K562 (cell line): ENCODE results near the gene LRRTM1. TPM values are rescaled to one million over a fixed set of nuclear protein-coding genes. Genes with fewer than 3 reads are reported as not detected.

Source experiments
- ATAC-seq: fragments of 200-7000 bp; cut with Tn5 transposase; 3 replicates; pipeline ENCODE4 v1.9.1; 2020; ENCODE audit warnings: moderate library complexity
- BruUV-seq: library from RNA; stranded (reverse); fragments of 400-500 nt; replicated peaks from 2 replicates; lab custom pipeline; 2021; lab: Mats Ljungman, UMichigan
- CTCF ChIA-PET: fragments of 300-600 bp; formaldehyde crosslinking; extraction: SDS; loops from one replicate; lab custom pipeline; 2021; ENCODE audit warnings: low intra/inter-chr PET ratio; lab: Yijun Ruan, JAX
- POLR2A ChIA-PET: fragments of 300-600, 350-650 bp; sonication (Branson Sonifier 250); formaldehyde crosslinking; extraction: SDS; loops from one replicate; lab custom pipeline; 2021; ENCODE audit warnings: antibody characterized with exemption, inconsistent platforms; lab: Yijun Ruan, JAX
- DNase-seq, 4 experiments: peaks; one replicate each; pipeline versions ENCODE4 v3.0.0 to v3.0.0-alpha.2; 2011 to 2018; ENCODE audit warnings: low spot score in 3 of 4, mixed read lengths in 3 of 4; ENCODE audit errors: extremely low read depth in 1 of 4
- FAIRE-seq: peaks from 2 replicates; lab custom pipeline; 2011; peaks lifted over from hg19 to GRCh38; lab: Jason Lieb, UNC
- H2AFZ ChIP-seq: 2 replicates; pipeline ENCODE4 v1.6.0; 2011; ENCODE audit warnings: low read depth, low read length, control low read depth, inconsistent platforms
- H3K27ac ChIP-seq: fragments of 200-600 bp; 3 replicates; pipeline ENCODE4 v1.8.0; 2011; ENCODE audit warnings: low read depth, mild to moderate bottlenecking, control low read depth, inconsistent platforms, low read length, moderate library complexity, mixed read lengths; ENCODE audit errors: extremely low read depth
- H3K27me3 ChIP-seq, 2 experiments: fragments of 300-600 bp in 1 of 2; 2 replicates in 1 of 2; 3 replicates in 1 of 2; pipeline versions ENCODE4 v1.6.0 to v1.8.0; 2011; ENCODE audit warnings: inconsistent platforms in 2 of 2, low read length in 2 of 2, mild to moderate bottlenecking in 1 of 2, mixed read lengths in 1 of 2, moderate library complexity in 1 of 2; ENCODE audit not compliant: control insufficient read depth in 2 of 2, insufficient read depth in 2 of 2
- H3K36me3 ChIP-seq: fragments of 300-600 bp; 3 replicates; pipeline ENCODE4 v1.8.0; 2011; ENCODE audit warnings: mild to moderate bottlenecking, low read length, inconsistent platforms; ENCODE audit not compliant: control insufficient read depth, insufficient read depth
- H3K4me1 ChIP-seq, 2 experiments: fragments of 200-600 bp in 1 of 2; replicated peaks in 1 of 2; 2 replicates in 1 of 2; 3 replicates in 1 of 2; pipeline versions ENCODE4 v1.5.1 to v1.8.0; 2011; ENCODE audit warnings: inconsistent platforms in 2 of 2, low read length in 2 of 2, mild to moderate bottlenecking in 1 of 2, mixed read lengths in 1 of 2, moderate library complexity in 1 of 2; ENCODE audit not compliant: control insufficient read depth in 2 of 2, insufficient read depth in 2 of 2
- H3K4me2 ChIP-seq: 2 replicates; pipeline ENCODE4 v1.6.1; 2011; ENCODE audit warnings: low read length, control low read depth, inconsistent platforms, mixed read lengths; ENCODE audit not compliant: insufficient read depth
- H3K4me3 ChIP-seq: fragments of 200-600 bp; sonication (generic), shearing (Covaris generic); 2 replicates; pipeline ENCODE4 v1.5.1; 2016; ENCODE audit warnings: control low read depth, inconsistent platforms
- H3K79me2 ChIP-seq: fragments of 200-600 bp; 3 replicates; pipeline ENCODE4 v1.8.0; 2011; ENCODE audit warnings: low read length, inconsistent platforms; ENCODE audit not compliant: control insufficient read depth, insufficient read depth
- H3K9ac ChIP-seq, 2 experiments: 2 replicates each; pipeline versions ENCODE4 v1.6.0 to v1.6.1; 2011; ENCODE audit warnings: low read depth in 2 of 2, low read length in 2 of 2, control low read depth in 1 of 2, inconsistent platforms in 1 of 2, mild to moderate bottlenecking in 1 of 2, mixed read lengths in 1 of 2; ENCODE audit not compliant: insufficient read depth in 1 of 2
- H3K9me1 ChIP-seq: one replicate; pipeline ENCODE4 v1.6.0; 2011; ENCODE audit warnings: inconsistent platforms, mild to moderate bottlenecking, low read length, moderate library complexity; ENCODE audit not compliant: control insufficient read depth, insufficient read depth
- H3K9me3 ChIP-seq: replicated peaks from 2 replicates; pipeline ENCODE4 v1.5.1; 2011; ENCODE audit warnings: low read depth, low read length, inconsistent platforms; ENCODE audit not compliant: control insufficient read depth, insufficient read depth
- H4K20me1 ChIP-seq: replicated peaks from 2 replicates; pipeline ENCODE4 v1.6.1; 2011; ENCODE audit warnings: low read length, inconsistent platforms, mixed read lengths; ENCODE audit not compliant: control insufficient read depth, insufficient read depth
- ARID2 ChIP-seq: fragments of 450-650 bp; IDR thresholded peaks from 2 replicates; pipeline ENCODE4 v1.6.1; 2017; ENCODE audit warnings: antibody characterized with exemption, mild to moderate bottlenecking
- CCNT2 ChIP-seq: IDR thresholded peaks from 2 replicates; pipeline ENCODE4 v1.6.1; 2011; ENCODE audit warnings: borderline replicate concordance, low read depth, mild to moderate bottlenecking, moderate library complexity, mixed read lengths, low read length; ENCODE audit not compliant: insufficient read length; ENCODE audit errors: extremely low read depth
- CHD4 ChIP-seq: fragments of 200-600 bp; sonication (generic); IDR thresholded peaks from 3 replicates; pipeline ENCODE4 v1.6.1; 2012; ENCODE audit warnings: low read depth, mild to moderate bottlenecking, mixed read lengths, low read length, inconsistent platforms; ENCODE audit not compliant: insufficient read depth, insufficient replicate concordance, poor library complexity, severe bottlenecking
- GTF2A2 ChIP-seq: IDR thresholded peaks from 2 replicates; pipeline ENCODE4 v1.6.1; 2016; ENCODE audit warnings: mild to moderate bottlenecking, missing genetic modification characterization, missing compliant biosample characterization
- SMAD2 ChIP-seq: fragments of 150-350 bp; IDR thresholded peaks from 2 replicates; pipeline ENCODE4 v1.6.1; 2014; ENCODE audit warnings: low read depth, mild to moderate bottlenecking, low read length
- TOE1 ChIP-seq, 2 experiments: fragments of 450-650 bp in 1 of 2; sonication (generic) in 1 of 2; formaldehyde crosslinking in 1 of 2; IDR thresholded peaks; 2 replicates each; pipeline versions ENCODE4 v1.7.1 to v1.8.0; 2016 to 2022; ENCODE audit warnings: borderline replicate concordance in 2 of 2, mild to moderate bottlenecking in 2 of 2, antibody characterized with exemption in 1 of 2, inconsistent platforms in 1 of 2, low read depth in 1 of 2, missing genetic modification reagents in 1 of 2, moderate library complexity in 1 of 2
- ZBTB17 ChIP-seq: fragments of 450-650 bp; formaldehyde crosslinking; IDR thresholded peaks from 2 replicates; pipeline ENCODE4 v1.4.0; 2020; ENCODE audit warnings: mild to moderate bottlenecking
- WGBS: fragments of 100-300 bp; shearing (Covaris generic); methylation state at CpG from one replicate; pipeline ENCODE4 v1.1.6; 2016; ENCODE audit warnings: low coverage, mixed read lengths; ENCODE audit not compliant: insufficient coverage; ENCODE audit errors: missing lambda C conversion rate; 5-methylcytosine and 5-hydroxymethylcytosine counted together
- in situ Hi-C: fragments of 300-500 bp; cut with MboI; formaldehyde crosslinking; loops from 4 replicates; pipeline ENCODE4 v1.15.0; 2018; ENCODE audit warnings: inconsistent platforms, mixed read lengths
- intact Hi-C: fragments of 100-400 bp; cut with micrococcal nuclease; formaldehyde crosslinking; loops from 2 replicates; pipeline ENCODE4 v1.14.2; 2022
- polyA plus RNA-seq, 8 experiments: library from polyadenylated mRNA; depleted of rRNA in 4 of 8; stranded (reverse) in 5 of 8; unstranded in 3 of 8; fragments of >200 nt; fragmentation: Nextera tagmentation in 2 of 8; fragmentation: Illumina TruSeq in 1 of 8; extraction: Ambion mirVana in 2 of 8; extraction: Trizol in 1 of 8; gene quantifications; 2 replicates each; pipeline versions ENCODE4 v1.2.1 to v1.2.3, GENCODE V29; 2011 to 2014; ENCODE audit warnings: inconsistent platforms in 1 of 8, missing spikeins in 1 of 8
- total RNA-seq, 7 experiments: library from RNA; depleted of rRNA in 6 of 7; stranded (reverse); fragments of >200 nt in 6 of 7; fragmentation: Illumina TruSeq in 2 of 7; extraction: Trizol in 2 of 7; gene quantifications; 2 replicates each; pipeline versions ENCODE4 v1.2.1 to v1.2.3, GENCODE V29; 2011 to 2021; ENCODE audit warnings: low replicate concordance in 1 of 7
- TF ChIP-seq, protein P1 (sequence below): fragments of 450-650 bp; formaldehyde crosslinking; IDR thresholded peaks from 2 replicates; pipeline ENCODE4 v1.4.0; 2022; ENCODE audit warnings: mild to moderate bottlenecking, moderate library complexity
- TF ChIP-seq, protein P2 (sequence below): fragments of 250-450 bp; sonication (Bioruptor Pico); IDR thresholded peaks from 2 replicates; pipeline ENCODE4 v1.5.0; 2020; ENCODE audit warnings: mild to moderate bottlenecking

Gene LRRTM1
- total and polyA plus RNA-seq, 9 of the 15 experiments (the other 6 are each of a cell fraction or from before 2014, with no cell fraction given), result 0.07 to 0.33 (median 0.11) TPM; not detected in 6

DNA sequence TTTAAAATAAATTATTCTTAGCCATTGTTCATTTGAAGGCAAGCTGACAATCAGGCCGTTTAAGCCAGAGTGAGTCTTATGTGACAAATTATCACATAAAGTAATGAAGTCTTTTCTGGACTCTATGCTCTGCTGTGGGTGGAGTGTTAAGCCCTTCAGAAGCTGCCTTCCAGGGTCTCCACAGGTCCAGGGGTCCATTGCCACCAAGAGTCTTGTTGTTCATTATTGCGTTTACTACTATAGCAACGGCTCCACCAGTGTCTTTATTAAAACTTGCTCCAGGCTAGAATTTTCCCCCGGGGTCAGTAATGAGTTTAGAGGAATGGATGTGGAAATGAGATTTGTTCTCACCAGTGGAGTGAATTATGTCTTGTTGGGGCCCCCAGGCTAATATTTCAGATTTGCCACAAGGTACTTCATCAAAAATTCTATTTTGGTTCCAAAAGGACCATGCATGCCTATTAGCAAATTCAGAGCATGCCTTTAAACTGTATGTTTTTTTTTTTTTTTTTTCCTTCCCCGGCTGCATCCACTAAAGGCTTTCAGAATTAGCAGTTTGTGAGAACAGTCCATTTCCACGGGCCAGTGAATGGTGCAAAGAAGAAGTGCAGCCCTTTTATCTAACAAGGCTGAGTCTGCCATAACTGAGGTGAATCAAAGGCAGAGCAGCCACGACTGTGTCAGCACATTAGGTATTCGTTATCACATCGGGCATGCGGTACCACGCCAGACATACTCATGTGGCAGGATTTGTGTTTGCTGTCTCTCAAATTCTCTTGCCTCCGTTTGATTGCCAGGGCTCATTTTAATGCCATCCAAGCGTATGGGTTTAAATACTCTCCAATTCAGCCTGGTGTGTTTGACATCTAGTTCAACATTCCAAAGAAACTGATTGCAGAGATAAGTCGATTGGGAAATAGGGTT lies 26.2 kb upstream of the LRRTM1 start:
- FAIRE-seq, result no peak
- no peaks in the 10 kb centered on the region for H3K36me3 ChIP-seq
- WGBS, result 4% methylated on average over 13 of the region's 14 CpGs
- H3K4me3 ChIP-seq, result no peak overlapping the region
- H3K4me1 ChIP-seq, result no peaks in the 10 kb centered on the region; a peak in 1 of 5 replicates
- ChIA-PET POLR2A (interaction anchor here (0.6 kb wide), 1 partner anchor 118 kb away, joined by 3 read pairs; no protein-coding TSS in a partner anchor), CTCF (no interaction called here)
- in situ Hi-C loops, result no loop called here
- H4K20me1 ChIP-seq, result no peaks in the 10 kb centered on the region
- ATAC-seq, result no peak
- 0 out of 5 replicates have a peak, but pooled peaks cover 0 to 2% of the 10 kb centered on the region in 2 experiments for H3K27me3 ChIP-seq
- intact Hi-C loops, result no loop called here
- no peak overlapping the region for H3K4me2 ChIP-seq
- no peak overlapping the region for H3K9ac ChIP-seq
- no TSS peak for BruUV-seq
- H2AFZ ChIP-seq, result no peak overlapping the region
- no peaks in the 10 kb centered on the region for H3K79me2 ChIP-seq
- H3K27ac ChIP-seq, result no peak overlapping the region
- no peak for DNase-seq
- no peaks in the 10 kb centered on the region for H3K9me3 ChIP-seq
- H3K9me1 ChIP-seq, result no peaks in the 10 kb centered on the region
- TF ChIP-seq ARID2 (no peak), CCNT2 (no peak), ZBTB17 (no peak), CHD4 (no peak), GTF2A2 (tag) (no peak), SMAD2 (no peak), TOE1 (IDR thresholded peaks at IDR 0.05; ENCODE audit: borderline replicate concordance) (no peak), TOE1 (CRISPR knock-in tag; IDR thresholded peaks at IDR 0.05; ENCODE audit: borderline replicate concordance, low read depth) (no peak)
- TF ChIP-seq, protein P1, sequence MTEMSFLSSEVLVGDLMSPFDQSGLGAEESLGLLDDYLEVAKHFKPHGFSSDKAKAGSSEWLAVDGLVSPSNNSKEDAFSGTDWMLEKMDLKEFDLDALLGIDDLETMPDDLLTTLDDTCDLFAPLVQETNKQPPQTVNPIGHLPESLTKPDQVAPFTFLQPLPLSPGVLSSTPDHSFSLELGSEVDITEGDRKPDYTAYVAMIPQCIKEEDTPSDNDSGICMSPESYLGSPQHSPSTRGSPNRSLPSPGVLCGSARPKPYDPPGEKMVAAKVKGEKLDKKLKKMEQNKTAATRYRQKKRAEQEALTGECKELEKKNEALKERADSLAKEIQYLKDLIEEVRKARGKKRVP (CRISPR knock-in tag), result no peak
- TF ChIP-seq, protein P2, sequence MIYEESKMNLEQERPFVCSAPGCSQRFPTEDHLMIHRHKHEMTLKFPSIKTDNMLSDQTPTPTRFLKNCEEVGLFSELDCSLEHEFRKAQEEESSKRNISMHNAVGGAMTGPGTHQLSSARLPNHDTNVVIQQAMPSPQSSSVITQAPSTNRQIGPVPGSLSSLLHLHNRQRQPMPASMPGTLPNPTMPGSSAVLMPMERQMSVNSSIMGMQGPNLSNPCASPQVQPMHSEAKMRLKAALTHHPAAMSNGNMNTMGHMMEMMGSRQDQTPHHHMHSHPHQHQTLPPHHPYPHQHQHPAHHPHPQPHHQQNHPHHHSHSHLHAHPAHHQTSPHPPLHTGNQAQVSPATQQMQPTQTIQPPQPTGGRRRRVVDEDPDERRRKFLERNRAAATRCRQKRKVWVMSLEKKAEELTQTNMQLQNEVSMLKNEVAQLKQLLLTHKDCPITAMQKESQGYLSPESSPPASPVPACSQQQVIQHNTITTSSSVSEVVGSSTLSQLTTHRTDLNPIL, result no peak
